Activated CD8-positive, alpha-beta memory T cell treated with anti-CD3 and anti-CD28 coated beads for 24 hours (primary cell): Measurements from ENCODE around the gene USP6NL.

Source experiments
- DNase-seq: peaks from one replicate; pipeline ENCODE4 v3.0.0-alpha.2; 2020

The USP6NL gene

DNA sequence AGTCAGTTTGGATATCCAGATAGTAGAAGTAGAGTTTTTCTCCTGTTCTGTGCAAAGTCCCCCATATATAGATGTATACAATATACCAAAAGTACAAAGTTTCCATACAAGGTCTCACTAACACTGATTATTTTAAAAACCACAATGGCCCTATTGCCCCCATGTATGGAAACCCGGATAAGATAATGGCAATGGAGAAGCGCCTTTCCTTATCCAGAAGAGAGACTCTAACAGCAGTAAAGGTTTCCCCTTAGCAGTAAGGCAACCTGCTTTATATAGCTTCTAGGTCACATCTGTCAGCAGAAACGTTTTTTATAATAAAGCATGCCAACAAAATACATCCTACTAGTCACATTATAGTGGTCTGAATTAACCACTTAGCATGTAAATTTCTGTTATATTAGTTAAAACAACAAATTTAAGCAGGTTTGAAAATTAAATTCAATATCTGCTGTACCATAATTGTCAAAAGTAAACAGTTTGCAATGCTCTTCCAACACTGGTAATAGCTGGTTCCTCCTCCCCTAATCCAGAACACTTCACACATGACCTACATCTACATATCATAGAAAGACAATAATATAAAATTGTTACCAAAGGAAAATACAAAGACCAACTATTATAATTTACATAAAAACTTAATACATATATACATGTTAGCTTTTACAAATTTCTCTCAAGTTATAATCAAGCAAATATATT, 22.4 kb downstream of the USP6NL start:
- DNase-seq: no peak

DNA sequence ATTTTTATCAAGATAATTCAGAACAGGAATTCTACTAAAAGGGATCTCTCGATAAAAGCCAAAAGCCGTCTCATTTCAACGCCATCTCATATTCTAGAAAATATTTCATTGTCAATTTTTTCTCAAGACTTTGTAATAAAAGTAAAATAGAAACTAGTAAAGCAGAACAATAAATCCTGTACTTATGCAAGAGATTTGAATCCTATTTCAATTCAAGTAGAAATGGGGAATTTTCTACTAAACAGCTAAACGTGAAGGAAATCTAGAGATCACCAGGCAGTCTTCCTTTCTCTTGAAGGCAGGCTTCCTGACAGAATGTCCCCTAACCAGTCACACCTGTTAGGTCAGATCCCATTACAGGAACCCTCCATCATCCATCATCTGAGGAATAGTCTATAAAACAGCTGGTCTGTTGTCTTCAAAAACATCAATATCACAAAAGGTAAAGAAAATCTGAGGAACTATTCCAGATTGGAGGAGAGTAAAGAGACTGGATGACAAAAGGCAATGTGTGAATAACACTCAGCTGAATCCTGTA, 23.7 kb downstream of the USP6NL start:
- no peak for DNase-seq

DNA sequence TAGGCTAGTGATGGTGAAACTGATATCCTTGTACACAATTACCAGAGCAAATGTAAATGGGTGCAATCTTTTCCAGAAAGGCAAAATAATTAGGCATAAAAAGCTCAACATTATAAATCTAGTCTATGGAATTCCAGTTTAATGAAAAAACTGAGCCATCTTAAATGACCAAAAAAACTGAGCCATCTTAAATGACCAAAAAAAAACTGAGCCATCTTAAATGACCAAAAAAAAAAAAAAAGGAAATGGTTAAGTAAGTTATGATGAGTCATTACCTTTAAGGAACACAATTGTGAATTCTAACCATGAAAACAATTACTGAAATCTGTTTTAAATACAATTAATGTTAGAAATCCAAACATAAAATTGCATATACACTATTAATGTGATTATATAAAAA, 25.3 kb downstream of the USP6NL start:
- no peak for DNase-seq

DNA sequence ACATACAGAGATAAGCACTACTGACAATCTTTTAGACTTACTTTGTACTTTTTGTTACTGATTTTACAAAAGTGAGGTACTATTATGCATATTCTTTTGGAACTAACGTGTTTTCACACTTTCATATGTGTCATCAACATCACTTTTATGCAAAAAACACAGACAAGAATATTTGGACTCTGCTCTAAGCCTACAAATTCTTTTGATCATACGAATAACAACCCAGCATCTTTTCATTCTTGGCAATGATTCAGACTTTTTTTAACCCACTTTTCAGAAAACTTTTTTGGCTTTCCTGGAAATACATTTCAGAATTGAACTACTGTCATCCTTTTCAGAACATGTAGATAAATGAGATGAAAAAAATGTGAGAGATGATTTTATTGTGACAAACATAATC, 30.2 kb downstream of the USP6NL start:
- DNase-seq: no peak

- no peak for DNase-seq
These were observed 31.6 kb downstream of the USP6NL start for GRCh38 chr10:11579885-11580284.

DNA sequence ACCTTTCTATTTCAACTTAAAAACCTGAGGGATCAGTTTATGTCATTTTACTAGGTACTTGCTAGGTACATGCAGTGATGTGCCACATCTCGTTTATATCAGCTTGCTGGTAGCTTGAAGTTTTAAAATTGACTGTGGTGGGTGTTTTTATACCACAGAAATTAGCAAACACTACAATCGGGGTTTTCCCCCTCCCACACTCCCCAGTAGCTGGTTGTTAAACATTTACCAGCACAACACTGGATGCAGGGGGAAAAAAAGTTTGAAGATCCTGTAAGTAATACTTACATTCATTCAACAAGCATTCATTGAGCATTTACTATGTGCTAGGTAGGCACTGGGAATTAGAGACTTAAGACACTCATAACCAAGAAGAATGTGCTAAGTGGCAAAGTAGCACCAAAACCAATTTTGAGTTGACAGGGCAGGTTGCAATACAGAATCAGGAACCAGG, 32.6 kb downstream of the USP6NL start:
- DNase-seq: no peak

GRCh38 chr10:11576092-11576809, 35.2 kb downstream of the USP6NL start:
- no peak for DNase-seq

DNA sequence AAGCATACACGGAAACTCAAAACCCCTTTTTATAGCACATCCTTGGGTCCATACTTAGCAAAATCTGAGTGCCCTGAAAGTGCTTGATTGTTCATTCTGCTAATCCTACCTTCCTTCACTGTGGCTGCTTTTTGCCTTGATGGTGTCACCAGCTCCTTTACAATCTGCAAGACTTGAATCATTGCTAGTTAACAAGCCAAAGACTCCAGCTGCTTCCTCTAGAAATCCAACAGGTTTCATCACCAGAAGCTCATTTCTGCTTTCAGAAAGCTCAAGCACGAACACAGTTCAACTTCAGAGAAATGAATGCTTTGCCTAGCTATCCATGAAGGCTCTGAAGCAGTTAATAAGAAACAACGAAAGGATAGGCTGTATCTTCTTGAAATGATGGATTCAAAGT, 38.0 kb downstream of the USP6NL start:
- DNase-seq: no peak

DNA sequence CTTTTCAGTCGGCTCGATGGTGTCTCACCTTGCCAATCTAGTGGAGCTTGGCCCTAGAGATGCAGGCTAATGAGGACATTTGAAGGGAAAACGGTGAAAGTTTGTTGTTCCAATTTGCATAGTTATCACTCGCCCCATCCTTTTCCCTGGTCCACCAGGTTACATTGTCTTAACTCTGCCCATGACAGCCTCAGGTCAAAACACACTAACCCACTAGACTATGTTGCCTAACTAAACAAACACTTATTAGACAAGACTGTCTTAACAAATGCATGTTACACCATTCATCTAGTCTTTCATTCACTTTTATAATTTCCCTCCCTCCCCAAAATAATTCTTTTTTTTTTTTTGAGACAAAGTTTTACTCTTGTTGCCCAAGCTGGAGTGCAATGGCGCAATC, 40.7 kb downstream of the USP6NL start:
- DNase-seq: no peak

DNA sequence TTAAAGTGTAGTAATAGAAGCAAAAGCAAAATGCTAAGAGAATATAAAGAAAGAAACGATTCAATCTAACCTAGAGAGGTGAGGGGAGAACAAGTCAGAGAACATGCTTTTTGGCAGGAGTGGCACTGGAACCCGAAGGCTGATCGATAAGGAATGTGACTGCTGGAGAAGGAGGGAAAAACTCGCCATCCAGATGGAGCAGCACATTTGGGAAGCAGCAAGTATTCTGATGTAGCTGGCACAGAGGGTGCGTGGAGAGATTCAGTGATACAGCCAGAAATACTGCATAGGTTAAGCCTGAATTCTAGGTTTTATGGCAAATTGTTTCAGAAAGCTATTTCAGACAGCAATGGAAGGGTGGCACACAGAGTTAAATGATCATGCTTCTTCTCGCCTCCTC, 42.0 kb downstream of the USP6NL start:
- DNase-seq: no peak

DNA sequence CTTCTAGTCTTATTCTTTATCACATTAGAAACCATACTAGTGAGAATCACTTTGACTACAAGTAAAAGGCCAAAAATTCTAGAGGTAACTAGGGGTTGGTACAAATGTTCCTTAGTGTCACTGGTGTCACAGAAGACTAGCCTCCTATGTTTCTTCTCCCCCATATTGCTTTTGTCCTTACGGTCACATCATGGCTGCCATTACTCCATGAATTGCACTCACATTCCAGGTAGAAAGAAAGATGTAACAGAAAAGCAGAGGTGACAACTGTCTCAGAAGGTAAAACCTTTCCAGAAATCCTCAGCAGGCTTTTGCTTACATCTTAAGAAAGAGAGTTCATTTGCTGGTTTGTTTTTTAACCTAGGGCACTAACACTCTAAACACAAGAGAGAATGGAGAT, 42.9 kb downstream of the USP6NL start:
- no peak for DNase-seq

DNA sequence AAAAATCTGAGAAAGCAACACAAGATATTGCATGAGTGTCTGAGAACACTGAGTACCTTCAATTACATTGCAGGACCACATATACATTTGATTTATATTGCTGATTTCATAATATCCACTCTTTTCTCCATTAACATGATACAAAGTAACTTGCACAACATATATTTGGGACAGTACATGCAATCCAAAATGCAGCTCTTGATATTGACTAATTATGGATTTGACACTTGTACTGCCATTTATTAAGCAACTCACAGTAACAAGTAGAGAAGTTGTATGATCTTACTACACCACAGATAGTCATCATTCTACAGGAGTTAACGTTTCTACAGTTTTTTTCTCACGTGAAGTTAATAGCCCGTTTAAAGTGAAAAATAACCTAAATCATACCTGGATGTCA, 46.7 kb downstream of the USP6NL start:
- DNase-seq: no peak

- no peak for DNase-seq
These were observed 47.5 kb downstream of the USP6NL start for GRCh38 chr10:11563936-11564335.

- no peak for DNase-seq
These were observed 48.6 kb downstream of the USP6NL start for GRCh38 chr10:11562888-11563287.

- DNase-seq: no peak
These were observed 51.3 kb downstream of the USP6NL start for GRCh38 chr10:11560076-11560709.

DNA sequence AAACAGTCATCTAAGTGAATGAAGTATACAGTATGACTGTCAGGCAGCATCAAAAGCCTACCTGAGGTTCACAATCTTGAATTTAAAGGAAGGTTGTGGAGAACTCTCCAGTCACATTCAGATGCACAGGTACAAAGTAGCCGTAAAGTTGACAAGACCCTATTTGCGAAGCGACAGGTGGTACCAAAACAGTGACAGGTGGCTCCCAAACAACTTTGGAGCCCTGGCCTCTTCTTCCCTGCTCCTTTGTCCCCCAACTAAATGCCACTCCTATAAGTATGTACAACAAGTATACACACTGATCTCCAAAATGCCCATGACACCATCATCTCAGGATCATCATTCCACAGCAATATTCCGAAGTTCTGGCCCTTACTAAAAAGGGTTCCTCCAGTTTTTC, 53.5 kb downstream of the USP6NL start:
- no peak for DNase-seq

- no peak for DNase-seq
These were observed 53.9 kb downstream of the USP6NL start for GRCh38 chr10:11557513-11557912.

GRCh38 chr10:11555556-11555955, 55.9 kb downstream of the USP6NL start:
- no peak for DNase-seq

- no peak for DNase-seq
These were observed 57.6 kb downstream of the USP6NL start for GRCh38 chr10:11553773-11554381.

DNA sequence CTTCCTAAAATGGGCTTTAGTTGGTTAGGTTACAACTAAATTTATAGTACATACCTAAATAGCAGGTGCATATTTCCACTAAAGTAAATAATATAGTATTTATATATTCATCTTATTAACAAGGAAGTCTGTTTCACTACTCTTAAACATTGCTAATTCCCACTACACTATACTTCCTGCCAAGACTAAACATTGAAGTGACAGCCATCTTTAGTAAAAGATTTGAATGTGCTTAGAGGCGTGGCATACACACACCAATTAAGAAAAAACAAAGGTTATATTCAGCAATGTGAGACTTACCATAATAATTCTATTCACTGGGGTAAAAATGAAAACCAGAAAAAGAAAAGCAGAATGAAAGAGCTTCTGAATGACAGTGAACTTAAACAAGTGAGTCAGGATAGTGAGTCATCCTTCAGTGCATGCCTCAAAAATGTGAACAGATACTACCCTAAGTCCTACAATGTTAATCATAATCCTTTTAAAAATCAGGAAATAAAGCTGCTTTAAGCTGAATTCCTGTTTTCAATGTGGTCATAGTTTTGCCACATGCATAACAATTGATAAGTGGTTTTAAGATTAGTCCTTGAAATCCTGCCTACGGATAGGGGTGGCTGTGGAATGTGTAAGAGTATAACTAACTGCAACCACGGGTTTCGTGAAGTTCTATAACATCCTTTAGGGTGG, 59.4 kb downstream of the USP6NL start:
- no peak for DNase-seq

- DNase-seq: no peak
These were observed 60.3 kb downstream of the USP6NL start for GRCh38 chr10:11551104-11551503.

DNA sequence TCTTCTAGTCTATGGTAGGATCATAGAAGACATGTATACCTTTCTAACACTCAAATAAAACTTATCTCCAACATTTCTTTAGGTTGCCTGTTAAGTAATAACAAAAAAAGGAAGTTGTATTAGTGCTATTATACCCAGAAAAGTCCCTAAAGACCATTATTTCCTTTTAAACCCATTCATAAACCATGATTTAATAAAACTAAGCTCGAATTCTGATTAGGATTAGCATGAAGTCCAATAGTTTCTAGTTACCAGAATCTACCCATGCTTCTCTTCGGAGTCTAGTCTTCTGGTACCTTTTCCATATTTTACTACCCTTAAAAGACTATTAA, 62.7 kb downstream of the USP6NL start:
- DNase-seq: no peak
